Mesodermal cell (in vitro differentiated cells): ENCODE data around the gene NAB2.

Experiments
- H3K27ac ChIP-seq: 2 replicates; pipeline ENCODE4 v1.7.0; 2013; ENCODE audit warnings: mild to moderate bottlenecking, low read depth, low read length, moderate library complexity; ENCODE audit not compliant: severe bottlenecking
- H3K36me3 ChIP-seq: 2 replicates; pipeline ENCODE4 v1.7.1; 2013; ENCODE audit warnings: mild to moderate bottlenecking, low read length, moderate library complexity; ENCODE audit not compliant: control insufficient read depth, insufficient read depth
- H3K4me1 ChIP-seq: one replicate; pipeline ENCODE4 v1.7.1; 2013; ENCODE audit warnings: mild to moderate bottlenecking, low read length; ENCODE audit not compliant: insufficient read depth, control insufficient read depth, poor library complexity, severe bottlenecking
- H3K4me3 ChIP-seq: 2 replicates; pipeline ENCODE4 v1.7.0; 2013; ENCODE audit warnings: low read length, control low read depth, mild to moderate bottlenecking; ENCODE audit not compliant: insufficient read depth, poor library complexity, severe bottlenecking; ENCODE audit errors: extremely low read depth
- H3K9me3 ChIP-seq: 2 replicates; pipeline ENCODE4 v1.7.1; 2013; ENCODE audit warnings: mild to moderate bottlenecking, low read length, moderate library complexity; ENCODE audit not compliant: control insufficient read depth
- WGBS, 2 experiments: methylation state at CpG; one replicate each; pipeline ENCODE4 v1.1.5; 2013; ENCODE audit warnings: missing lambda C conversion rate in 2 of 2; ENCODE audit not compliant: insufficient coverage in 2 of 2; 5-methylcytosine and 5-hydroxymethylcytosine counted together

NAB2 gene

DNA sequence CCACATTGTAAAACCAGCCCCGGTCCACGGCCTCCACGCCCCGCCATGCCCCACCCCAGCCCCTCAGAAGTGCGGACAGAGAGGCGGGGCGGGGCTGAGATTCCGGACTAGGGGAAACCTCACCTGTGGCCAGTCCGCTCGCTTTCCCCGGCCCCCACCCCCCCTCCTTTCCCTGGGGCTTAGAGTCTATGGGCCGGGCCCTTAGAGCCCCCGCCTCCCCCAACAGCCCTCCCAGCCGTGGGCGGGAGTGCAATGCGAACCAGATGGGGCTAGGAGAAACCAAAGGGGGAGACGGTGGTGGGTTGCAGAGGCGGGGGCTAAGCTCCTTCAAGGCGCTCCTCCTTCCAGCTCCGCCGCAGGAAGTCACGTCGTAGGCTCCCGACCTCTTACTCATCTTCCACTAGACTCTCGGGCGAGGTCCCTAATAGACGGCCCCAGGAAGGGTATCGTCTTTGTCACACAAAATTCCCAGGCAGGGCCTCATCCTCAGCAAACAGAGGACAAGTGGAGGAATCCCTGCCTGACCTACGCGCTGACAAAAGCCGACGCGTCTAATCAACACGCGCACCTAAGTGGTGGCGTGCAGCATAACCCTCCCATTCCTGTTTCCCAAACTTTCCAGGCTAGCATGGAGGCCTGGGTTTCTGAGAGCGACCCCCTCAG is 1.1 kb upstream of the NAB2 start:
- Histone ChIP-seq H3K9me3 (no peaks in the 10 kb centered on the region), H3K4me3 (peak overlapping the region; percentile 51), H3K36me3 (peaks cover 23% of the 10 kb centered on the region), H3K27ac (peak overlapping the region; percentile 99), H3K4me1 (peaks cover 22% of the 10 kb centered on the region)
- 0% methylated on average over 25 to 27 of the region's 37 CpGs for WGBS, 2 experiments

DNA sequence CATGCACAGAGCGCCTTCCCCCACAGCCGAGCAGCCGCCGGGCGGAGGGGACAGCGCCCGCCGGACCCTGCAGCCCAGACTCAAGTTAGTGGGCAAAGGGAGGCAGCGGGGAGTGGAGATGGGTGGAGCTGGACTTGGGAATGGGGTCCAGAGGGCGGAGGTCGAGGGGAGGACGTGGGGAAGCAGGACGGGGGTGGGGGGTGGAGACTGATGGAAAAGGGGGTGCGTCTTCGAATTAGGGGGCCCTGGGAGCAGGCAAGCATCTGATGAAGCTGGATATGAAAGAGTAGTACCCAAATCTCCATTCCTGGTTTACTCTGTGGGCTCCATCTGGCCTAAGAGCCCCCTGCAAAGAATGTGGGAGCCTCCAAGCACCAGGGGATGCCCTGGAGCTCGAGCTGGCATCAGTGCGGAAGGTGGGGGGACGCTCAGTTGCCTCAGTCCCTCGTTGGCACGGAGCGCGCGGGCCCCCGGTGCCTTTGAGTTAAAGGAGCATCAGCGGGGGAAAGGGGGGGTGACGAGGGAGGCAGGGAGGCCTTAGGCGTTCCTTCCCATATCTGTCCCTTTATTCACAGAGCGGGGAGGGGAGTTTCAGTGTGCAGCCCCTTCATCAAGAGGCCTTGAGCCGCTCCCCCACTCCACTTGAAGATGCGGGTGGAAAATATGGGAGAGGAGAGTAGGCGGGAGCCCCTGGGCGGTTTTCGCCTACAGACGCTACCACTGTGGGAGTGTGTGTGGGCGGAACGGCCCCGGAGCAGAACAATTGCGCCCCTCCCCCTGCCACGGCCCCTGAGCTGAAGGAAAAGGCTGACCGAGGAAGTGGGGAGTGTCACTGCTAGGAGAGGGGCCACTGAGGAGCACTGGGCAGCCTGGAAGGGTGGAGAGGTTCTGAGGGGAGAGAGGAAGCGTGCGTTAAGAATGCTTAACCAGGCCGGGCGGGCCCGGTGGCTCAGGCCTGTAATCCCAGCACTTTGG is 644 bp downstream of the NAB2 start:
- no peaks in the 10 kb centered on the region for H3K9me3 ChIP-seq
- peaks cover 35% of the 10 kb centered on the region for H3K36me3 ChIP-seq
- peaks cover 37% of the 10 kb centered on the region for H3K4me1 ChIP-seq
- peak overlapping the region; percentile 71 for H3K27ac ChIP-seq
- 0 to 1% methylated on average over 18 to 26 of the region's 45 CpGs for WGBS, 2 experiments
- H3K4me3 ChIP-seq: peak overlapping the region; percentile 96

DNA sequence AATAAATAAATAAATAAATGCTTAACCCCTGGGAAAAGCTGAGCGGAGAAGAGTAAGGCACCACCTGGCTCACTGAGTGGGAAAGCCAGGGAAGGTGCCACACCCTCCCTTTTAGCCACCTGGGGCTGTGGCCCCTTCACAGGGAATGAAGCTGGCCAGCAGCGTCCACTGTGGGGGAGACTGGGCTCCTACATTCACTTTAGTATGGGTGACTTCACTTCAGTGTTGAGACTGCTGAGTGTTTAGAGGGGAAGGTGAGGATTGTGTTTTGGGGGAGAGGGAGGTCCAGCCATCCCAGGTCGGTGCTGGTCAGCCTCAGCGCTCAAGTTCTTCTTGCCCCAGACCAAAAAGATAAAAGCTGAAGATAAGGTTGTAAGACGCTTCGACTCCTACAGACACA is 1.6 kb downstream of the NAB2 start:
- no peaks in the 10 kb centered on the region for H3K9me3 ChIP-seq
- peaks cover 44% of the 10 kb centered on the region for H3K36me3 ChIP-seq
- WGBS, 2 experiments: 81 to 89% methylated on average over 4 to 5 of the region's 6 CpGs
- peaks cover 40% of the 10 kb centered on the region for H3K4me1 ChIP-seq
- H3K27ac ChIP-seq: no peak overlapping the region
- H3K4me3 ChIP-seq: peak overlapping the region; percentile 96

DNA sequence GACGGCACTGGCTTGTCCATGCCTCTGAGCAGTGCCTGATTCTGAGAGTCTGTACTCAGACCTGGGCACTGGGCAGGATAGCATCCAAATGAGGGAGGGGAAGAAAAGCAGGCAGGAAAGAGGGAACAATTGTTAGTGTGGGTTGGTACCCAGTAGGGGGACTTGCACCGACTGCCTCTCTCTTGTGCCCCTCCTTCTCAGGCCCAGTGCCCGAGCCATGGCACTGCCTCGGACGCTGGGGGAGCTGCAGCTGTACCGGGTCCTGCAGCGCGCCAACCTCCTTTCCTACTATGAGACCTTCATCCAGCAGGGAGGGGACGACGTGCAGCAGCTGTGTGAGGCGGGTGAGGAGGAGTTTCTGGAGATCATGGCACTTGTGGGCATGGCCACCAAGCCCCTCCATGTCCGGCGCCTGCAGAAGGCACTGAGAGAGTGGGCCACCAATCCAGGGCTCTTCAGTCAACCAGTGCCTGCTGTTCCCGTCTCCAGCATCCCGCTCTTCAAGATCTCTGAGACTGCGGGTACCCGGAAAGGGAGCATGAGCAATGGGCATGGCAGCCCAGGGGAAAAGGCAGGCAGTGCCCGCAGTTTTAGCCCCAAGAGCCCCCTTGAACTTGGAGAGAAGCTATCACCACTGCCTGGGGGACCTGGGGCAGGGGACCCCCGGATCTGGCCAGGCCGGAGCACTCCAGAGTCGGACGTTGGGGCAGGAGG is 2.2 kb downstream of the NAB2 start:
- no peak overlapping the region for H3K27ac ChIP-seq
- H3K4me3 ChIP-seq: peak overlapping the region; percentile 96
- peaks cover 50% of the 10 kb centered on the region for H3K36me3 ChIP-seq
- WGBS, 2 experiments: 91 to 97% methylated on average over 14 of the region's 22 CpGs
- H3K4me1 ChIP-seq: peaks cover 39% of the 10 kb centered on the region
- H3K9me3 ChIP-seq: no peaks in the 10 kb centered on the region

DNA sequence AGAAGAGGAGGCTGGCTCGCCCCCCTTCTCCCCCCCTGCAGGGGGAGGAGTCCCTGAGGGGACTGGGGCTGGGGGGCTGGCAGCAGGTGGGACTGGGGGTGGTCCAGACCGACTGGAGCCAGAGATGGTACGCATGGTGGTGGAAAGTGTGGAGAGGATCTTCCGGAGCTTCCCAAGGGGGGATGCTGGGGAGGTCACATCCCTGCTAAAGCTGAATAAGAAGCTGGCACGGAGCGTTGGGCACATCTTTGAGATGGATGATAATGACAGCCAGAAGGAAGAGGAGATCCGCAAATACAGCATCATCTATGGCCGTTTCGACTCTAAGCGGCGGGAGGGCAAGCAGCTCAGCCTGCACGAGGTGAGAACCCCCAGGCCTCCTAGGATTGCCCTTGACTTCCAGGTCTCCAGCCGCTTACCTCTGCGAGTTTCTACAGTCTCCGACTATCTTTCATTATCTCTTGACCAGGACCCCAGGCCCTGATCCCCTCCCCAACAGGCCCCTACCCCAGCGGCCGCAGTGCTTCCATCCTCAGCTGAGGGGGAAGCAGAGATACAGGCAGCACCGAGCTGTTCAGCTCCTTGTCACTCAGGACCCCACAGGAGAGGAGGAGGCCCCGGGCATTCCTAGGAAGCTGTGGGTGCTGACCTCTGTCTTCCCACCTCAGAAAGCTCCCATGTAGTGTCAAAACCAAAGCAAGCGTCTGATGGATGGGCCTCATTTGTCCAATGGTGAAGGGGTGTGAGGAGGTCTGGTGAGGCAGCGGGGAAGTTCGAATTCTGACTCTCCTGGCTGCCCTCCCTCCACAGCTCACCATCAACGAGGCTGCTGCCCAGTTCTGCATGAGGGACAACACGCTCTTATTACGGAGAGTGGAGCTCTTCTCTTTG is 3.0 kb downstream of the NAB2 start:
- Histone ChIP-seq H3K36me3 (peaks cover 55% of the 10 kb centered on the region), H3K27ac (peak overlapping the region; percentile 8), H3K4me3 (peak overlapping the region; percentile 96), H3K4me1 (peaks cover 44% of the 10 kb centered on the region), H3K9me3 (no peaks in the 10 kb centered on the region)
- 90 to 93% methylated on average over 19 to 22 of the region's 25 CpGs for WGBS, 2 experiments

DNA sequence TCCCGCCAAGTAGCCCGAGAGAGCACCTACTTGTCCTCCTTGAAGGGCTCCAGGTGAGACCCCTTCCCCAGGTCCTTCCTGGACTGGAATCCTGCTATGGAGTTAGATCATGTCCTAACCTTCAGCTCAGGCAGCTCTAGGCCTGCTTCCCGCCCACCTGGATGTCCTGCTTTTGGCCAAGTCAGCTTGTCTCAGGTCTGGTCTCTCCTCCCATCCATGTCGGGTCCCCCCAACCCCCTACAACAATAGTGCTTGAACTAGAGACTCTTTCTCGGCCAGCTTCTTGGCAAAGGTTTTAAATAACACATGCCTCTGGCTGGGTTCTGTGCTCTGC is 3.6 kb downstream of the NAB2 start:
- Histone ChIP-seq H3K27ac (peak overlapping the region; percentile 8), H3K4me1 (peaks cover 44% of the 10 kb centered on the region), H3K9me3 (no peaks in the 10 kb centered on the region), H3K36me3 (peaks cover 62% of the 10 kb centered on the region), H3K4me3 (no peak overlapping the region)
- 92 to 95% methylated on average over 5 of the region's 5 CpGs for WGBS, 2 experiments

DNA sequence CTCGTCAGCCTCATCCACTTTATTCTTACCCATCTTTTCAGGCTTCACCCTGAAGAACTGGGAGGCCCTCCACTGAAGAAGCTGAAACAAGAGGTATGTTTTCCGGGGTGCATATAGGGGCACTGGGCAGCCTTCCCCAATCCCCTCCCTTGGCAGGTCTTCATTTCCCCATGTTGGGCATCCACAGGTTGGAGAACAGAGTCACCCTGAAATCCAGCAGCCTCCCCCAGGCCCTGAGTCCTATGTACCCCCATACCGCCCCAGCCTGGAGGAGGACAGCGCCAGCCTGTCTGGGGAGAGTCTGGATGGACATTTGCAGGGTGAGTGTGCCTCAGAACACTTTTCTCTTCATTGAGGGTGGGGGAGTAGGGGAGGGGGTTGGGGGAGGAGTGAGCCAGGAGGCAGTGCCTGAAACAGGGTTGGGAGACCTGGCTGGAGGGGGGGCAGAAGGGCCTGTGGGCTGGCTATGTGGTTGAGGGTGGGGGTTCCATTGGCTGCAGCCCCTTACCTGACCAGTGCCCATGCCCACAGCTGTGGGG is 4.0 kb downstream of the NAB2 start:
- Histone ChIP-seq H3K36me3 (peaks cover 64% of the 10 kb centered on the region), H3K27ac (peak overlapping the region; percentile 84), H3K4me3 (peak overlapping the region; percentile 2), H3K4me1 (peaks cover 44% of the 10 kb centered on the region), H3K9me3 (no peaks in the 10 kb centered on the region)
- 90 to 100% methylated on average over 2 to 4 of the region's 4 CpGs for WGBS, 2 experiments

DNA sequence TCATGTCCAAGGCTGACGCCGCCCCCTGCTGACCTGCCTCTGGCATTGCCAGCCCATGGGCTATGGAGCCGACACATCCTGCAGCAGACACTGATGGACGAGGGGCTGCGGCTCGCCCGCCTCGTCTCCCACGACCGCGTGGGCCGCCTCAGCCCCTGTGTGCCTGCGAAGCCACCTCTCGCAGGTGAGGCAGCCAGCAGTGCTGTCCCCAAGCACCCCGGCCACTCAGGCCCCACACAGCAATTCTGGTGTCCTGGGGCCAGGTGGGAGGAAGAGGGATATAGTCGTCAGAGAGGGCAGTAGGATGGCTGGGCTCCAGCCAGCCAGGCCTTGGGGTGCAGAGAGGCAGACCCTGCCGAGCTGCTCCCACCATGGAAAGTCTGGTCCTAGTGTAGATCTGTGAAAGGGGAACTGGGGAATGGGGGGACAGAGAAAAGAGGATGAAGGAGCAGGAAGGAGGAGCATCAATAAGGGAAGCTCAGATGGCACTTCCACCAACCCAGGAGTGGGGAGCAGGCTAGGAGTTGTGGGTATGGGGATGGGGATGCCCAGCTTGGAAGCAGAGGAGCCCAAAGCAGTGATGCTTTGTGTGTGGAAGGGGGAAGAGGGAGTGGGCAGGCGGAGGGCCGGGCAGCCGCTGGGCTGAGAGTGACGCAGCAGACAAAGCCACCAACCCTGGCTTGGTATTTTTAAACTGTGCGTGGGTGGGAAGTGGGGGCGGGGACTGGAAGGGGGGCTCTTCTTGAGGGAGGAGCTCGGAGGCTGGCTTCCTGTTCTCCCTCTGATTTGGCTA is 4.7 kb downstream of the NAB2 start:
- Histone ChIP-seq H3K9me3 (no peaks in the 10 kb centered on the region), H3K4me3 (no peak overlapping the region), H3K4me1 (peaks cover 44% of the 10 kb centered on the region), H3K27ac (peak overlapping the region; percentile 84), H3K36me3 (peaks cover 67% of the 10 kb centered on the region)
- WGBS, 2 experiments: 48 to 49% methylated on average over 15 of the region's 24 CpGs
